ENCODE data around the gene CSRNP3.

Gene CSRNP3

GRCh38 chr2:165655661-165656060, 186.2 kb downstream of the CSRNP3 start:
- Histone ChIP-seq H3K4me3 (ENCODE audit: low read length, poor library complexity, severe bottlenecking) (no peak overlapping the region), H3K4me2 (ENCODE audit: low read depth, low read length, poor library complexity, severe bottlenecking) (no peak overlapping the region), H3K79me2 (ENCODE audit: insufficient read depth, low read length) (no peaks in the 10 kb centered on the region), H3K36me3 (ENCODE audit: insufficient read depth, low read length) (no peaks in the 10 kb centered on the region), H2AFZ (ENCODE audit: low read length) (no peak overlapping the region), H3K9ac (ENCODE audit: low read depth, low read length, poor library complexity, severe bottlenecking) (no peak overlapping the region), H3K27me3 (ENCODE audit: insufficient read depth, low read length, poor library complexity, severe bottlenecking) (no peaks in the 10 kb centered on the region), H3K4me1 (ENCODE audit: insufficient read depth, low read length, poor library complexity, severe bottlenecking) (peaks cover 8% of the 10 kb centered on the region), H3K9me2 (replicated peaks; ENCODE audit: low read depth, low read length) (no peaks in the 10 kb centered on the region), H3K9me3 (ENCODE audit: insufficient read depth, low read depth, low read length) (no peaks in the 10 kb centered on the region), H4K20me1 (ENCODE audit: insufficient read depth, low read length, poor library complexity, severe bottlenecking) (no peaks in the 10 kb centered on the region), H3F3A (ENCODE audit: low read depth) (no peaks in the 10 kb centered on the region)
- TF ChIP-seq CTCF (conservative IDR thresholded peaks at IDR 0.05; ENCODE audit: low read length) (no peak), EZH2phosphoT487 (IDR thresholded peaks at IDR 0.05; ENCODE audit: borderline replicate concordance) (no peak)

GRCh38 chr2:165660361-165660760, 190.9 kb downstream of the CSRNP3 start:
- no peak for TF ChIP-seq EZH2phosphoT487 (IDR thresholded peaks at IDR 0.05; ENCODE audit: borderline replicate concordance)
- no peak for TF ChIP-seq CTCF (conservative IDR thresholded peaks at IDR 0.05; ENCODE audit: low read length)
- H3K9me2 ChIP-seq (replicated peaks; ENCODE audit: low read depth, low read length), result no peaks in the 10 kb centered on the region
- H3K9me3 ChIP-seq (ENCODE audit: insufficient read depth, low read depth, low read length), result no peaks in the 10 kb centered on the region
- H3K27me3 ChIP-seq (ENCODE audit: insufficient read depth, low read length, poor library complexity, severe bottlenecking), result no peaks in the 10 kb centered on the region
- H3K4me2 ChIP-seq (ENCODE audit: low read depth, low read length, poor library complexity, severe bottlenecking), result no peak overlapping the region
- H4K20me1 ChIP-seq (ENCODE audit: insufficient read depth, low read length, poor library complexity, severe bottlenecking), result no peaks in the 10 kb centered on the region
- H3K79me2 ChIP-seq (ENCODE audit: insufficient read depth, low read length), result no peaks in the 10 kb centered on the region
- H3F3A ChIP-seq (ENCODE audit: low read depth), result no peaks in the 10 kb centered on the region
- H3K4me1 ChIP-seq (ENCODE audit: insufficient read depth, low read length, poor library complexity, severe bottlenecking), result peaks cover 8% of the 10 kb centered on the region
- no peak overlapping the region for H3K4me3 ChIP-seq (ENCODE audit: low read length, poor library complexity, severe bottlenecking)
- H2AFZ ChIP-seq (ENCODE audit: low read length), result no peak overlapping the region
- no peak overlapping the region for H3K9ac ChIP-seq (ENCODE audit: low read depth, low read length, poor library complexity, severe bottlenecking)
- no peaks in the 10 kb centered on the region for H3K36me3 ChIP-seq (ENCODE audit: insufficient read depth, low read length)

- Histone ChIP-seq H3K4me3 (ENCODE audit: low read length, poor library complexity, severe bottlenecking) (no peak overlapping the region), H3K9ac (ENCODE audit: low read depth, low read length, poor library complexity, severe bottlenecking) (no peak overlapping the region), H3K79me2 (ENCODE audit: insufficient read depth, low read length) (no peaks in the 10 kb centered on the region), H3K27me3 (ENCODE audit: insufficient read depth, low read length, poor library complexity, severe bottlenecking) (no peaks in the 10 kb centered on the region), H3K9me2 (replicated peaks; ENCODE audit: low read depth, low read length) (no peaks in the 10 kb centered on the region), H4K20me1 (ENCODE audit: insufficient read depth, low read length, poor library complexity, severe bottlenecking) (no peaks in the 10 kb centered on the region), H3K9me3 (ENCODE audit: insufficient read depth, low read depth, low read length) (no peaks in the 10 kb centered on the region), H3K4me2 (ENCODE audit: low read depth, low read length, poor library complexity, severe bottlenecking) (no peak overlapping the region), H2AFZ (ENCODE audit: low read length) (no peak overlapping the region), H3K4me1 (ENCODE audit: insufficient read depth, low read length, poor library complexity, severe bottlenecking) (no peaks in the 10 kb centered on the region), H3K36me3 (ENCODE audit: insufficient read depth, low read length) (no peaks in the 10 kb centered on the region), H3F3A (ENCODE audit: low read depth) (no peaks in the 10 kb centered on the region)
- TF ChIP-seq EZH2phosphoT487 (IDR thresholded peaks at IDR 0.05; ENCODE audit: borderline replicate concordance) (no peak), CTCF (conservative IDR thresholded peaks at IDR 0.05; ENCODE audit: low read length) (no peak)
These were observed 193.2 kb downstream of the CSRNP3 start for GRCh38 chr2:165662720-165663119.

All from Loucy (cell line).